Gastroesophageal sphincter (tissue), 4 donors: ENCODE data around the gene LINC01488. TPM values are rescaled to one million over a fixed set of nuclear protein-coding genes. Genes with fewer than 3 reads are reported as not detected.

Experiments used
- ATAC-seq: fragments of 150-250 bp; one replicate; pipeline ENCODE4 v1.9.1; 2016; ENCODE audit warnings: mild to moderate bottlenecking, moderate library complexity
- H3K27ac ChIP-seq, 4 donors: fragments of 200-600 bp; sonication (generic) in 3 of 4; 1 replicate in 3 of 4; 2 replicates in 1 of 4; pipeline ENCODE4 v1.5.1; 2016 to 2019
- H3K27me3 ChIP-seq: fragments of 200-600 bp; sonication (generic); one replicate; pipeline ENCODE4 v1.5.1; 2019
- H3K36me3 ChIP-seq, 2 donors: fragments of 200-600 bp; sonication (generic); one replicate each; pipeline ENCODE4 v1.5.1; 2019; ENCODE audit warnings: control low read depth in 1 of 2
- H3K4me1 ChIP-seq, 3 donors: fragments of 200-600 bp; sonication (generic); 1 replicate in 2 of 3; 2 replicates in 1 of 3; pipeline ENCODE4 v1.5.1; 2016 to 2019; ENCODE audit warnings: control low read depth in 2 of 3
- H3K4me3 ChIP-seq, 2 donors: fragments of 200-600 bp; sonication (generic); one replicate each; pipeline ENCODE4 v1.5.1; 2019; ENCODE audit warnings: mild to moderate bottlenecking in 1 of 2, moderate library complexity in 1 of 2
- H3K9me3 ChIP-seq, 3 donors: fragments of 200-600 bp; sonication (generic); one replicate each; pipeline ENCODE4 v1.5.1; 2017 to 2019; ENCODE audit warnings: control low read depth in 2 of 3
- CTCF ChIP-seq, 4 experiments: fragments of 200-600 bp in 2 of 4; fragments of 450-650 bp in 2 of 4; sonication (generic) in 1 of 4; IDR thresholded peaks; one replicate each; pipeline ENCODE4 v1.5.1; 2017 to 2019; ENCODE audit warnings: antibody characterized with exemption in 4 of 4, mild to moderate bottlenecking in 2 of 4, moderate library complexity in 2 of 4
- EP300 ChIP-seq: sonication (generic); formaldehyde crosslinking; IDR thresholded peaks from one replicate; pipeline ENCODE4 v1.6.1; 2017; ENCODE audit warnings: antibody characterized with exemption, mild to moderate bottlenecking
- POLR2A ChIP-seq, 2 donors: fragments of 450-650 bp; IDR thresholded peaks; one replicate each; pipeline ENCODE4 v1.6.1; 2017; ENCODE audit warnings: antibody characterized with exemption in 2 of 2, mild to moderate bottlenecking in 2 of 2, moderate library complexity in 1 of 2
- POLR2AphosphoS5 ChIP-seq: sonication (generic); formaldehyde crosslinking; IDR thresholded peaks from one replicate; pipeline ENCODE4 v1.6.1; 2017; ENCODE audit warnings: antibody characterized with exemption
- WGBS, 2 donors: methylation state at CpG; one replicate each; pipeline ENCODE4 v1.1.5; 2018; ENCODE audit warnings: low coverage in 1 of 2; 5-methylcytosine and 5-hydroxymethylcytosine counted together
- total RNA-seq, 4 donors: library from RNA; depleted of rRNA; stranded (reverse); fragments of >200 nt; gene quantifications; one replicate each; pipeline ENCODE4 v1.1.0, GENCODE V29; 2016

Gene LINC01488
- total RNA-seq, 4 donors from 2014 or later, result not detected

- 91 to 92% methylated on average over 2 of the region's 2 CpGs for WGBS, 2 donors
- Histone ChIP-seq H3K27me3 (no peaks in the 10 kb centered on the region), H3K36me3 (no peaks in the 10 kb centered on the region), H3K4me1 (peaks cover 0 to 21% (median 0%) of the 10 kb centered on the region in 3 donors), H3K27ac (no peak overlapping the region), H3K4me3 (no peak overlapping the region), H3K9me3 (no peaks in the 10 kb centered on the region)
- no peak for ATAC-seq
- no peak for TF ChIP-seq POLR2AphosphoS5
- TF ChIP-seq POLR2A (IDR thresholded peaks at IDR 0.05), result no peak
- no peak for TF ChIP-seq CTCF (IDR thresholded peaks at IDR 0.05)
- no peak for TF ChIP-seq EP300
Observed at GRCh38 chr11:69482322-69482721, 859 bp downstream of the LINC01488 start.

- peaks cover 0 to 23% (median 0%) of the 10 kb centered on the region in 3 donors for H3K4me1 ChIP-seq
- WGBS, 2 donors, result 89% methylated on average over 3 of the region's 3 CpGs
Observed at GRCh38 chr11:69483170-69483569, 1.7 kb downstream of the LINC01488 start.

GRCh38 chr11:69483691-69484426, 2.4 kb downstream of the LINC01488 start:
- H3K27ac ChIP-seq, result no peak overlapping the region
- ATAC-seq, result no peak
- H3K27me3 ChIP-seq, result no peaks in the 10 kb centered on the region
- no peaks in the 10 kb centered on the region for H3K9me3 ChIP-seq
- H3K4me1 ChIP-seq, result peaks cover 0 to 30% (median 2%) of the 10 kb centered on the region in 3 donors
- TF ChIP-seq POLR2A (IDR thresholded peaks at IDR 0.05), result no peak
- no peak for TF ChIP-seq POLR2AphosphoS5
- TF ChIP-seq CTCF (IDR thresholded peaks at IDR 0.05), result no peak
- no peak for TF ChIP-seq EP300
- 60 to 89% methylated on average over 1 to 5 of the region's 25 CpGs for WGBS, 2 donors
- H3K4me3 ChIP-seq, result no peak overlapping the region
- H3K36me3 ChIP-seq, result no peaks in the 10 kb centered on the region

More at GRCh38 chr11:69483170-69483569, 1.7 kb downstream of the LINC01488 start:
- H3K27me3 ChIP-seq, result no peaks in the 10 kb centered on the region
- no peak for ATAC-seq
- H3K4me3 ChIP-seq, result no peak overlapping the region
- no peaks in the 10 kb centered on the region for H3K36me3 ChIP-seq
- H3K9me3 ChIP-seq, result no peaks in the 10 kb centered on the region
- TF ChIP-seq EP300 (no peak), POLR2AphosphoS5 (no peak), CTCF (IDR thresholded peaks at IDR 0.05) (no peak), POLR2A (IDR thresholded peaks at IDR 0.05) (no peak)
- H3K27ac ChIP-seq, result no peak overlapping the region

GRCh38 chr11:69484427-69485259, 3.2 kb downstream of the LINC01488 start:
- Histone ChIP-seq H3K9me3 (no peaks in the 10 kb centered on the region), H3K27ac (no peak overlapping the region), H3K36me3 (no peaks in the 10 kb centered on the region), H3K4me3 (no peak overlapping the region), H3K4me1 (peaks cover 0 to 36% (median 7%) of the 10 kb centered on the region in 3 donors), H3K27me3 (no peaks in the 10 kb centered on the region)
- WGBS, 2 donors, result 90 to 92% methylated on average over 5 to 6 of the region's 13 CpGs
- no peak for ATAC-seq
- TF ChIP-seq POLR2AphosphoS5 (no peak), POLR2A (IDR thresholded peaks at IDR 0.05) (no peak), CTCF (IDR thresholded peaks at IDR 0.05) (no peak), EP300 (no peak)
